Activated CD4-positive, alpha-beta T cell treated with anti-CD3 and anti-CD28 coated beads for 36 hours (primary cell): ENCODE measurements around the gene ZNF79. TPM values are rescaled to one million over a fixed set of nuclear protein-coding genes. Genes with fewer than 3 reads are reported as not detected.

ENCODE experiments used
- ATAC-seq: fragments of 200-7000 bp; cut with Tn5 transposase; one replicate; pipeline ENCODE4 v1.10.0; 2021; ENCODE audit warnings: mild to moderate bottlenecking, moderate library complexity
- CTCF ChIA-PET: fragments of 350-600 bp; sonication (Branson Sonifier 250); formaldehyde crosslinking; loops from one replicate; lab custom pipeline; 2021; ENCODE audit warnings: antibody characterized with exemption; lab: Charles Lee
- POLR2A ChIA-PET: fragments of 350-600 bp; sonication (Branson Sonifier 250); formaldehyde crosslinking; loops from one replicate; lab custom pipeline; 2021; ENCODE audit warnings: antibody characterized with exemption, inconsistent platforms; lab: Charles Lee
- DNase-seq: peaks from one replicate; pipeline ENCODE4 v3.0.0-alpha.2; 2020
- H3K27ac Mint-ChIP-seq: one replicate; pipeline ENCODE4 v1.8.0; 2021; ENCODE audit warnings: mixed read lengths
- H3K27me3 Mint-ChIP-seq: one replicate; pipeline ENCODE4 v1.8.0; 2021; ENCODE audit warnings: mixed read lengths
- H3K36me3 Mint-ChIP-seq: one replicate; pipeline ENCODE4 v1.8.0; 2021; ENCODE audit warnings: low read depth, mixed read lengths
- H3K4me1 Mint-ChIP-seq: one replicate; pipeline ENCODE4 v1.8.0; 2021; ENCODE audit warnings: mixed read lengths
- H3K4me3 Mint-ChIP-seq: one replicate; pipeline ENCODE4 v1.8.0; 2021; ENCODE audit warnings: mild to moderate bottlenecking, moderate library complexity, mixed read lengths
- H3K9me3 Mint-ChIP-seq: one replicate; pipeline ENCODE4 v1.8.0; 2021; ENCODE audit warnings: low read depth, mixed read lengths
- intact Hi-C, 2 experiments: fragments of 100-400 bp; cut with DNase I in 1 of 2; cut with micrococcal nuclease in 1 of 2; formaldehyde crosslinking; loops; one replicate each; pipeline versions ENCODE4 v1.14.2 to v1.15.1; 2022 to 2024; cut with DNase I, micrococcal nuclease
- total RNA-seq, 2 experiments: library from RNA; stranded (reverse); gene quantifications; one replicate each; pipeline ENCODE4 v1.2.3, GENCODE V29; 2021

ZNF79 gene
- total RNA-seq, 2 experiments from 2014 or later, result 6.9 to 7.6 TPM

DNA sequence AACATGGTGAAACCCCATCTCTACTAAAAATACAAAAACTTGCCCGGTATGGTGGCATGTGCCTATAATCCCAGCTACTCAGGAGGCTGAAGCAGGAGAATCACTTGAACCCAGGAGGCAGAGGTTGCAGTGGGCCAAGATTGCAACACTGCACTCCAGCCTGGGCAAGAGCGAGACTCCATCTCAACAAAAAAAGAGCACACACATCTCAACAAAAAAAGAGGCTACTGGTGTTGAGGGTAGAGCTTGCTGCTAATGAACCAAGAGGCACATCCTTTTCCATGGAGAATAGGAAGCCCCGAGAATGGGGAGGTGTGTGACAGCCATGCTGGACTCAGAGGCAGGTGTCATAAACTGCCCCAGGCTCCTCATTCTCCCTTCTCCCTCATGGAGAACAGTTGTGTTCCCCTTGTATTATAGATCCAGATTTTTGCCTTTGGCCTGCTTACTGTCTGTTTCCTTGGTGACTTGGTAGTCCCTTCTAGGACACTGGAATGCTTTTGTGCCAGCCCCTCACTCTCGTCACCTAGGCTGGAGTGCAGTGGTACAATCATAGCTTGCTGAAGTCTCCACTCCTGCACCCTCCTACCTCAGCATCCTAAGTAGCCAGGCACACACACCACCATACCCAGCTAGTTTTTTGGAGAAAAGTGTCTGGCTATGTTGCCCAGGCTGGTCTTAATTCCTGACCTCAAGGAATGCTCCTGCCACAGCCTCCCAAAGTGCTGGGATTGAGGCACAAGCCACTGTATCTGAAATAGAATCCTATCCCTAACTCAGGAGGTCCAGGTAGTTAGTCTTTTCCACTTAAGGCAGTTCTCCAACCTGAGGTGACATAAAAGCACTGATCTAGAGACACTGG, 21.9 kb downstream of the ZNF79 start:
- Mint-ChIP-seq H3K4me1 (peaks cover 31% of the 10 kb centered on the region), H3K9me3 (peaks cover 12% of the 10 kb centered on the region), H3K36me3 (peaks cover 93% of the 10 kb centered on the region), H3K27me3 (no peaks in the 10 kb centered on the region), H3K27ac (peak overlapping the region; percentile 98), H3K4me3 (no peak overlapping the region)
- CTCF ChIA-PET, result no interaction called here
- intact Hi-C loops, result no loop called here
- POLR2A ChIA-PET, result no interaction called here
- ATAC-seq (no peak), DNase-seq (no peak)

DNA sequence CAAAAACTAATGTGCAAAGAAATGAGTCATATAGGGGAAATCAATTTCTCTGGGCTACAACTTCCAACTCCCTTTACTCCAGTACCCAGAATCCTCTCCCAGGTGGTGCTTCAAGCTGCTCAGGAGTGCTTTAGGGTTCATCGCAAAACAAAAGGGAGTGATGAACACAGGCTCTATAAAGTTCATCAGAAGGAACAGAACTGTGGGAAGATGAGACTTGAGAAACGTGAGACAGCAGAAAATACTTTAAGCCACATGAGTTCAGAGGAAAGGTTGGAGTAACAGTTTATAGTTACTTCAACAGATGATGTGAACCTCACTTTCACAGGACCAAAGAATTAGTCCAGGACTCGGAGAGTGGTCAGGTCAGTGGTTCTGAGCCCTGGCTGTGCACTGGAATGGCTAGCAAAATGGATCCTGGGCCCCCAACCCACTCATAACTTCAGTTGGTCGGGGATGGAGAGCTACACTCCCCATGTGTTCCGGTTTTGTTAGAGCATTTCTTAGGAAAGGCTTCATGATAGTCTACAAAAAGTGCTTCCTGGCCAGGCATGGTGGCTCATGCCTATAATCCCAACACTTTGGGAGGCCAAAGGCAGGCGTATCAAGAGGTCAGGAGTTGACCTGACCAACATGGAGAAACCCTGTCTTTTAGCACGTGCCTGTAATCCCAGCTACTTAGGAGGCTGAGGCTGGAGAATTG, 22.7 kb downstream of the ZNF79 start:
- ChIA-PET POLR2A (interaction anchor here (1.0 kb wide), 1 partner anchor 58 kb away, joined by 3 read pairs; no protein-coding TSS in a partner anchor), CTCF (no interaction called here)
- peak overlapping the region; percentile 98 for H3K4me3 Mint-ChIP-seq
- H3K36me3 Mint-ChIP-seq, result peaks cover 90% of the 10 kb centered on the region
- intact Hi-C loops, result no loop called here
- no peak for DNase-seq
- H3K4me1 Mint-ChIP-seq, result peaks cover 31% of the 10 kb centered on the region
- ATAC-seq, result peak; percentile 20
- peaks cover 12% of the 10 kb centered on the region for H3K9me3 Mint-ChIP-seq
- peak overlapping the region; percentile 98 for H3K27ac Mint-ChIP-seq
- H3K27me3 Mint-ChIP-seq, result no peaks in the 10 kb centered on the region

DNA sequence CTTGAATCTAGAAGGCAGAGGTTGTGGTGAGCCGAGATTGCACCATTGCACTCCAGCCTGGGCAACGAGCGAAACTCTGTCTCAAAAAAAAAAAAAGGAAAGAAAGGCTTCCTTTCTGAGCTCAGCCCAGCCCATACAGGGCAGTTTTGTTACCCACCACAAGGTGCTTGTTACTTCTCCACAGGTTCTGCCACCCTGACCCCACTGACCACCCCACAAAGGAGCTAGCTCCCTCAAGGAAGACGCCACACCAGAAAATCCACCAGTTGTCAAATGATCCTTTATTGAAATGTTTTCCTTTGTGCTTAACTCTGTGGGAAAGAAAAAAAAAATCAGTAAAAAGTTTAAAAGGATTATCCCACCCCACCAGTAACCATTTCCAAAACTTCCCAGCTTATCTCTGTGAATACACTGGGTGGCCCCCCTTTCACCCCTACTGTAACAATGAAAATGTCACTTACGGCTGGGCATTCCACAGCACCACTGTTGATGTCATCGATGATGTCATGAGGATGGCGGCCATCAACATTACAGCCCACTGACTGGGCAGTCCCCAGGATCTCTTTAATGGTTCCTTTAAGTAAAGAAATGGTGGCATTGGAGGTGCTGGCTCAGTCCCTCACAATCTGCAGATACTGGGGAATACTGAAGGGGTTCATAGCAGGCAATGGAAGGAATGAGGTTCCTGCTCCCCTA, 23.4 kb downstream of the ZNF79 start:
- DNase-seq (no peak), ATAC-seq (no peak)
- peaks cover 33% of the 10 kb centered on the region for H3K4me1 Mint-ChIP-seq
- H3K9me3 Mint-ChIP-seq, result peaks cover 12% of the 10 kb centered on the region
- peaks cover 85% of the 10 kb centered on the region for H3K36me3 Mint-ChIP-seq
- ChIA-PET POLR2A (interaction anchor here (1.0 kb wide), 1 partner anchor 58 kb away, joined by 3 read pairs; no protein-coding TSS in a partner anchor), CTCF (interaction anchor here (0.7 kb wide), 1 partner anchor 726 kb away, joined by 4 read pairs; no protein-coding TSS in a partner anchor)
- peak overlapping the region; percentile 98 for H3K4me3 Mint-ChIP-seq
- intact Hi-C loops, result no loop called here
- H3K27me3 Mint-ChIP-seq, result no peaks in the 10 kb centered on the region
- peak overlapping the region; percentile 98 for H3K27ac Mint-ChIP-seq

DNA sequence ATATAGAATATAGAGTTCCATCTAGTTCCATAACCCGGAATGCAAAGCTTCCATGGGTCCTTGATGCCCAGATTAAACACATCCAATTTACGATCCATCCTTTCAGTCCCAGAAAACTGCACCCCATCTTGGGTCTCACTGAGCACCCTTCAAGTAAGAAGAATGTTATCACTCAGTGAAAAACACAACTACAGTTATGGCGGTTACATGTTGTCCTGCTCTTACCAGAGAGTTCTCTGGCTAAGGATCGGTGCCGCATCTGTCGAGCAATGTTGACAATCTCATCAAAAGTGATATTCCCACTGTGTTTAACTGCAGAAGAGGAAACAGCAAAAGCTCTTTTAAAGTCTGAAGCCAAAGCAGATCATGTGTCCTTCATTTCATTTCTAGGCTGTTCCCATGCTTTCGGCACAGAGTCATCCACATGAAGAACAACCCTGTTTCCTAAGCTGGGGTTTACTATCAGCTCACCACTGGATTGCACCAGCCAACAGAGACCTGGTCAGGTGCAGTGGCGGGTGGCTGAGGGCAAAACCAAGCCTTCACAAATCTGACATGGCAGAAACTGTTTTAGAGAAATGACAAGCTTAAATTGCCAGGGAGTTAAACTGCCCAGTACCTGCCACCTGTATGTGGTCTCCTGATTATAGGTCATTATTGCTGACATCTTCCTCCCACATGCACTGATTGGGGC, 24.1 kb downstream of the ZNF79 start:
- CTCF ChIA-PET, result interaction anchor here (0.7 kb wide), 1 partner anchor 725 kb away, joined by 4 read pairs; no protein-coding TSS in a partner anchor
- peaks cover 36% of the 10 kb centered on the region for H3K4me1 Mint-ChIP-seq
- no peak for ATAC-seq

DNA sequence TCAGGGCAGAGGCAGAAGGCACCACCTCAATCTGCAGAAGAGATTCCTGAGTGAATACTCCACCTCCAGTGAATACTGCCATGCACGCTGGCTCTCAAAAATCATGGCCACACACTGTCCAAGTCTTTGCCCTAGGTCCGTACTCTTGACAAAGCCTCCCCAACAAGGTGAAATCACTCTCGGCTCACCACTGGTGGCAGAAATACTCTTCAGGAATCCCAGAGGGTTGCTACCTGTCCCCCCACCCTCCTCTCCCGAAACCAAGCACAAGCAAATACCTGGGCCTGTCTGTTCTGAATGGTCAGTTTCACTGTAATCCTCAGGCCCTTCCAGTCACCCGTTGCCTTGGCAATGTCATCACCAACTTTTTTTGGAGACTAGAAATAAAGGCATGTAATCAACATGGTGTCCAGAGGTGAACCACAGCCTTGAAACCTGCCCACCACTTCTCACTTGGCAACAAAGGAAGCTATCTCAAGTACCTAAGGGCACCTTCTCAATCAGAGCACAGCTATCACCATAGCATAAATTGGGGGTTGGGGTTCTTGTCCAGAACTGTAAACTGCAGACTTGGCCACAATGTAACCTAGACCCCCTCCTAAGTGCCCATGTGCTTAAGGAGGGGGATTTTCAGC, 25.3 kb downstream of the ZNF79 start:
- H3K27ac Mint-ChIP-seq, result peak overlapping the region; percentile 98
- H3K27me3 Mint-ChIP-seq, result no peaks in the 10 kb centered on the region
- ChIA-PET CTCF (interaction anchor here (0.7 kb wide), 1 partner anchor 470 kb away, joined by 3 read pairs; no protein-coding TSS in a partner anchor), POLR2A (interaction anchor here (1.0 to 2.6 kb wide), 3 partner anchors 12 to 285 kb away, joined by 3 to 21 read pairs (median 6); partner anchors contain the start of gene ZNF79)
- H3K36me3 Mint-ChIP-seq, result peaks cover 68% of the 10 kb centered on the region
- DNase-seq (no peak), ATAC-seq (no peak)
- peaks cover 36% of the 10 kb centered on the region for H3K4me1 Mint-ChIP-seq
- peak overlapping the region; percentile 98 for H3K4me3 Mint-ChIP-seq
- peaks cover 5% of the 10 kb centered on the region for H3K9me3 Mint-ChIP-seq
- intact Hi-C loops, result no loop called here

More for the DNA sequence above, 24.1 kb downstream of the ZNF79 start:
- DNase-seq, result no peak
- Mint-ChIP-seq H3K27me3 (no peaks in the 10 kb centered on the region), H3K9me3 (peaks cover 12% of the 10 kb centered on the region), H3K27ac (peak overlapping the region; percentile 98), H3K4me3 (peak overlapping the region; percentile 98), H3K36me3 (peaks cover 80% of the 10 kb centered on the region)
- POLR2A ChIA-PET, result interaction anchor here (0.6 to 0.7 kb wide), 2 partner anchors 223 to 621 kb away, joined by 4 read pairs; no protein-coding TSS in a partner anchor
- intact Hi-C loops, result no loop called here

DNA sequence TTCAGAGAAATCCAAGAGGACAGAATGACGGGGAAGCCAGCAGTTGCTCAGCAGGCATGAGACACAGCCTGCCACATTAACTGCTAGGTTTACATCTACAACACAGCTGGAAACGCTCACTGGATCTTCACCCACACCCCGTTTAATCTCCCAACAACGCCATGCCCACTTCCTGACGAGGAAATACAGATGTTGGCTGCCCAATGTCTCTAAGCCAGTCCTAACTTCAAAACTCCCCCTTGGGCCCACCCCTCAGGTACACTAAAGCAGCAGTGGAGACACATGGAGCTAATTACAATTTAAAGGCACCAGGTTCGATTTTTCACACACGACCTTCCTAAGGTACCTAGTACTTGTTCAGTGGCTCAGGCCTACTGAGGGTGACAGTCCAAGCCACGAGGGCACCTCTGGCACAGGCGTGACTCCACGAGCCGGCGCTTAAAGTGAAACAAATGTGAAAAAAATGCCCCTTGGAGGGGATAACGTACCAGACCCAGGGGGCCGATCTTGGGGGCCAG, 26.1 kb downstream of the ZNF79 start:
- Mint-ChIP-seq H3K9me3 (no peaks in the 10 kb centered on the region), H3K36me3 (peaks cover 62% of the 10 kb centered on the region), H3K27ac (peak overlapping the region; percentile 98), H3K4me1 (peaks cover 36% of the 10 kb centered on the region), H3K4me3 (peak overlapping the region; percentile 98), H3K27me3 (no peaks in the 10 kb centered on the region)
- intact Hi-C loops, result loop anchor here (2.0 to 10.0 kb wide), 6 partner anchors 62 to 510 kb away; partner anchors contain the start of gene SH2D3C (in 1 of the 2)
- ChIA-PET CTCF (interaction anchor here (1.1 kb wide), 1 partner anchor 26 kb away, joined by 4 read pairs; the partner anchor contains the start of gene ZNF79), POLR2A (interaction anchor here (0.6 to 2.6 kb wide), 6 partner anchors 9 to 284 kb away, joined by 3 to 21 read pairs (median 3); partner anchors contain the start of gene ZNF79)
- no peak for DNase-seq
- no peak for ATAC-seq

DNA sequence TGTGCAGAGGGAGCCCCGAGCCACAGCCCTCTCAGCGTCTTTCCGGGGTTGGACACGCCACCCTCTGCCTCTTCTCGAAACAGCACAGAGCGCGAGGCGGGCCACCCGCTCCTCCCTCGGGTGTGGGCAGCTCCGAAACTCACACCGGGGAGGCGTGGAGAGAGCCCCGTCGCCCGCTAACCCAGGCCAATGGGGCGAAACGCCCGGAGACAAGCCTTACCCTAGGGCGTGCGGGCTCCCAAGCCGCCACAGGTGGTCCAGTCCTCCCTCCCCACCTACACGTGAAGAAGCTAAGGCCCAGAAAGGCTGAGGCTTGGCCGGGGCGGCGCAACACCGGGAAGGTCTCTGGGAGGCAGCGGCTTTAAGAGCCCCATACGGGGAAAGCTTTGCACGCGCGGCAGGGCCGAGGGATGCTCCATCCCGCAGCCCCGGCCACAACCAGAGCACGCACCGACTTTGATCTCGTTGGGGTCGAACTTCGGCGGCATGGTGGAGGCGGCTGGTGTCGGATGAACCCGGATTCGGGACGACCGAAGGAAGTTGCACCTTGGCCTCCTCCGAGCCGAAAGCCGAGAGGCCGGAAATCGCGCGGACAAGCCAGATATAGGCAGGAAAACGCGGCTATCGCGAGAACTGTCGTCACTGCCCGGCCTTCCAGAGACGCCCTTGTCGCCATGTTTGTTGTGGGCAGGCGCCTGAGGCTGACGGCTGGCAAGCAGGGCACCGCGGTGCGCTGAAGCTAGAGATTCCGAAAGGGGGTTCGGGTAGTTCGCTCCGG, 26.8 kb downstream of the ZNF79 start, which contains the start of the genes LRSAM1 and RPL12:
LRSAM1 (plus strand) TSS at position 681 of the 778 bp plus-strand sequence. CDS start 3,018 bp downstream, outside the sequence.
RPL12 (minus strand) TSS at position 577 of the 778 bp plus-strand sequence; CDS start at position 488, 89 bp downstream.
- ChIA-PET CTCF (interaction anchor here (1.0 to 1.1 kb wide), 3 partner anchors 27 to 284 kb away, joined by 3 to 4 read pairs (median 4); partner anchors contain the start of genes TOR2A and ZNF79), POLR2A (interaction anchor here (0.6 to 2.6 kb wide), 9 partner anchors 8 to 1492 kb away, joined by 3 to 21 read pairs (median 3); partner anchors contain the start of genes PTRH1 and ZNF79)
- Mint-ChIP-seq H3K36me3 (peaks cover 58% of the 10 kb centered on the region), H3K9me3 (no peaks in the 10 kb centered on the region), H3K27ac (peak within 1 kb of the TSS; percentile 98), H3K27me3 (no peaks in the 10 kb centered on the region), H3K4me3 (peak within 1 kb of the TSS; percentile 98), H3K4me1 (peaks cover 36% of the 10 kb centered on the region)
- ATAC-seq, result peak; percentile 65
- DNase-seq, result peak; percentile 99
- intact Hi-C loops, result loop anchor here (1.0 to 10.0 kb wide), 13 partner anchors 27 to 510 kb away; partner anchors contain the start of genes ZNF79 (in 2 of the 2), PTRH1 (in 1 of the 2), SH2D3C (in 1 of the 2) and SLC2A8 (in 1 of the 2)

DNA sequence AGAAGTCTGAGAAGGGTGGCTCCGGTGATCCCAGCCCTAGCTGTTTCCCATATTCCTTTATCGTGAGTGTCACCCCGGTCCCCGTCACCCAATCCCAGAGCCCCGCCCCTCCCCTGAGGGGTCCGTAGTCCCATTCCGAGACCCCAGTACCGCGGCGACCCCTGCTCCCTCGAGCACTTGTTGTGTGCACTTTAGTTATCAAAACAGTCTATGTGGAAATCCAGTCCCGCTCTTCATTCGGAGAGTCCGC, 27.4 kb downstream of the ZNF79 start:
- ChIA-PET CTCF (interaction anchor here (1.0 to 1.1 kb wide), 3 partner anchors 27 to 283 kb away, joined by 3 to 4 read pairs (median 4); partner anchors contain the start of genes TOR2A and ZNF79), POLR2A (interaction anchor here (0.6 to 2.6 kb wide), 7 partner anchors 11 to 1492 kb away, joined by 3 to 21 read pairs (median 3); partner anchors contain the start of genes PTRH1 and ZNF79)
- Mint-ChIP-seq H3K4me1 (peaks cover 31% of the 10 kb centered on the region), H3K27me3 (no peaks in the 10 kb centered on the region), H3K4me3 (peak overlapping the region; percentile 98), H3K36me3 (peaks cover 52% of the 10 kb centered on the region), H3K27ac (peak overlapping the region; percentile 98), H3K9me3 (no peaks in the 10 kb centered on the region)
- intact Hi-C loops, result loop anchor here (1.0 to 10.0 kb wide), 13 partner anchors 27 to 511 kb away; partner anchors contain the start of genes ZNF79 (in 2 of the 2), PTRH1 (in 1 of the 2), SH2D3C (in 1 of the 2) and SLC2A8 (in 1 of the 2)
- DNase-seq (no peak), ATAC-seq (no peak)
